HL-60 (cell line): ENCODE measurements around the gene MED7.
"Not testable (repeated sequence)": the region's sequence is repeated elsewhere in the genome, so short reads cannot be mapped to it uniquely, and the experiment has no call there.

ENCODE experiments used
- DNase-seq, 2 experiments: peaks; one replicate each; pipeline ENCODE4 v3.0.0-alpha.2; 2010 to 2020; ENCODE audit warnings: low read depth in 1 of 2, low spot score in 1 of 2
- H3K27ac ChIP-seq: fragments of 250-450 bp; sonication (Bioruptor Pico); replicated peaks from 2 replicates; pipeline ENCODE4 v1.5.1; 2020; ENCODE audit warnings: mild to moderate bottlenecking, moderate library complexity
- H3K27me3 ChIP-seq: fragments of 250-450 bp; sonication (Bioruptor Pico); 2 replicates; pipeline ENCODE4 v1.5.1; 2021; ENCODE audit warnings: mild to moderate bottlenecking, moderate library complexity; ENCODE audit not compliant: insufficient read depth, poor library complexity, severe bottlenecking
- H3K4me3 ChIP-seq: replicated peaks from 2 replicates; pipeline ENCODE4 v1.5.1; 2011; ENCODE audit warnings: mild to moderate bottlenecking, control low read depth, low read length; ENCODE audit not compliant: insufficient read depth
- CTCF ChIP-seq: IDR thresholded peaks from one replicate; pipeline ENCODE4 v1.5.1; 2011; ENCODE audit warnings: low read length, control low read depth, inconsistent platforms; ENCODE audit not compliant: insufficient read depth
- GABPA ChIP-seq: IDR thresholded peaks from 2 replicates; pipeline ENCODE4 v1.6.1; 2012; ENCODE audit warnings: low read depth
- POLR2AphosphoS5 ChIP-seq: IDR thresholded peaks from 2 replicates; pipeline ENCODE4 v1.6.1; 2012; ENCODE audit warnings: low read depth
- REST ChIP-seq: IDR thresholded peaks from 2 replicates; pipeline ENCODE4 v1.6.1; 2012; ENCODE audit warnings: low read depth; ENCODE audit not compliant: insufficient replicate concordance
- SPI1 ChIP-seq: IDR thresholded peaks from 2 replicates; pipeline ENCODE4 v1.6.1; 2012; ENCODE audit warnings: low read depth, mild to moderate bottlenecking, borderline replicate concordance

Gene MED7

GRCh38 chr5:157187046-157187754 lies 44.5 kb upstream of the MED7 start:
- DNase-seq: no peak
- no peak overlapping the region for H3K27ac ChIP-seq
- no peak for TF ChIP-seq REST
- TF ChIP-seq GABPA: no peak
- no peak for TF ChIP-seq POLR2AphosphoS5
- no peak for TF ChIP-seq SPI1
- no peak for TF ChIP-seq CTCF
- no peak overlapping the region for H3K4me3 ChIP-seq
- H3K27me3 ChIP-seq: peaks cover 2% of the 10 kb centered on the region

DNA sequence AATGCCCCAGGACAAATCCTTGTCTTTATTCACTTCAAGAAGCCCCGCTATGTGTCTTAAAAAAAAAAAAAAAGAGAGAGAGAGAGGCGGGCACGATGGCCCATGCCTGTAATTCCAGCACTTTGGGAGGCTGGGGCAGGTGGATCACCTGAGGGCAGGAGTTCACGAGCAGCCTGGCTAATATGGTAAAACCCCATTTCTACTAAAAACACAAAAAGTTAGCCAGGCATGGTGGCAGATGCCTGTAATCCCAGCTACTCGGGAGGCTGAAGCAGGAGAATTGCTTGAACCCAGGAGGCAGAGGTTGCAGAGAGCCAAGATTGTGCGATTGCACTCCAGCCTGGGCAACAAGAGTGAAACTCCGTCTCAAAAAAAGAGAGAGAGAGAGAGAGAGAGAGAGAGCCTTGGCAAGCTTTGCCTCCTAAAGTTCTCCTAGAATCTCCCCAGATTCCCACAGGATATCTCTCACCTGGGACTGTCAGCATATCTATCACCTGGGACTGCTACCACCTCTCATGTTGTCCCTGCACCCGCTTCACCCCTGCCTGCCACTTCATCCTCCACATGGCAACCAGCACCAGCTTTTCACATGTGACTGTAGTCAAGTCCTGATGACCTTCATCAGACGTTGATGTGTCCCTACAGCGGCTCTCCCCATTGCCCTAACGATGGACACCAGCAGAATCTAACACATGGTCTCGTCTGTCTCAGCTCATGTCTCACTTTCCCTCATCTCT lies 43.8 kb upstream of the MED7 start:
- TF ChIP-seq SPI1: no peak
- TF ChIP-seq GABPA: no peak
- TF ChIP-seq CTCF: no peak
- no peak for TF ChIP-seq POLR2AphosphoS5
- no peak for TF ChIP-seq REST
- Histone ChIP-seq H3K27me3 (peaks cover 7% of the 10 kb centered on the region), H3K4me3 (no peak overlapping the region), H3K27ac (no peak overlapping the region)
- no peak for DNase-seq

- not testable (repeated sequence) for H3K4me3 ChIP-seq, H3K27ac ChIP-seq, DNase-seq
- peaks cover 16% of the 10 kb centered on the region for H3K27me3 ChIP-seq
These were observed 42.5 kb upstream of the MED7 start for GRCh38 chr5:157185122-157185521.

DNA sequence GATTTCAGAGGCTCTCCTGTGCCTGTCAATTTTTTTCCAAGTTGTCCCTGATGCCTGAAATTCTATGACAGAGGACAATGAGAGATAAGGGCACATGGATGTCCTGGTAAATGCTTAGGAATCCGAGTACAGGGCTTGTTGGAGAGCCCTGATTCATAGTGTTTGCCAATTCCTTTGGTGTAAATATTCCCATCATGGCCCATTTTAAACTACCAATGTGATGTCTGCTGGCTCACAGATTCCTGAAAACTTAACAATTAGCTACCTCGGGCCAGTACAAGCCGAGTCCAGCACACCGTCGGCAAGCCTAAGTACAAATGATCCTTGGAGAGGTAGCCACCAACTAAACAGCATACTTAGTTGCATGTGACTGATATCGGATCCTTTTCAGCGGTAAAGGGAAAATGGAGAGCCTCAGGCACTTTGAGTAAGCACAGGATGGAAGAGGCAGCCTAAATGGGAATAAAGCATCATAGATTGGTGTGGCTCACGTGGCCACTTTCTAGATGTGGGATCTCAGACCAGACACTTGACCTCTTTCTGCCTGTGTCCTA lies 41.5 kb upstream of the MED7 start:
- TF ChIP-seq GABPA (no peak), CTCF (no peak)
- H3K27ac ChIP-seq: no peak overlapping the region
- H3K4me3 ChIP-seq: no peak overlapping the region
- no peak for DNase-seq
- H3K27me3 ChIP-seq: peaks cover 22% of the 10 kb centered on the region
